Endothelial cell (in vitro differentiated cells): Measurements from ENCODE around the gene ATF6B. TPM values are rescaled to one million over a fixed set of nuclear protein-coding genes. Genes with fewer than 3 reads are reported as not detected.

ENCODE experiments used
- DNase-seq: peaks from one replicate; pipeline ENCODE4 v3.0.0; 2021; ENCODE audit warnings: low spot score
- H3K27ac Mint-ChIP-seq: one replicate; pipeline ENCODE4 v1.8.0; 2021; ENCODE audit warnings: mixed read lengths, inconsistent platforms; ENCODE audit not compliant: unreplicated experiment
- H3K27me3 Mint-ChIP-seq: one replicate; pipeline ENCODE4 v1.8.0; 2021; ENCODE audit warnings: mild to moderate bottlenecking, moderate library complexity, mixed read lengths, inconsistent platforms; ENCODE audit not compliant: unreplicated experiment
- H3K36me3 Mint-ChIP-seq: one replicate; pipeline ENCODE4 v1.8.0; 2021; ENCODE audit warnings: mild to moderate bottlenecking, low read depth, mixed read lengths, inconsistent platforms; ENCODE audit not compliant: unreplicated experiment
- H3K4me1 Mint-ChIP-seq: one replicate; pipeline ENCODE4 v1.8.0; 2021; ENCODE audit warnings: mild to moderate bottlenecking, mixed read lengths, inconsistent platforms; ENCODE audit not compliant: unreplicated experiment
- H3K4me3 Mint-ChIP-seq: one replicate; pipeline ENCODE4 v1.8.0; 2021; ENCODE audit warnings: mild to moderate bottlenecking, mixed read lengths, inconsistent platforms; ENCODE audit not compliant: unreplicated experiment
- H3K9me3 Mint-ChIP-seq: one replicate; pipeline ENCODE4 v1.8.0; 2021; ENCODE audit warnings: mixed read lengths, inconsistent platforms; ENCODE audit not compliant: unreplicated experiment
- CTCF ChIP-seq: fragments of 200-600 bp; sonication (generic); IDR thresholded peaks from one replicate; pipeline ENCODE4 v1.5.0; 2021; ENCODE audit warnings: antibody characterized with exemption; ENCODE audit not compliant: unreplicated experiment
- total RNA-seq: library from RNA; stranded (reverse); fragmentation: NEBNext Ultra II Directional; extraction: Animal tissue kit (Norgen Biotek cat#: 25700); gene quantifications from one replicate; pipeline ENCODE4 v1.2.1, GENCODE V29; 2021; ENCODE audit not compliant: unreplicated experiment

Gene ATF6B
- total RNA-seq, 1 donor from 2014 or later: 72.9 TPM

- Mint-ChIP-seq H3K4me3 (peak within 1 kb of the TSS; percentile 99), H3K9me3 (no peaks in the 10 kb centered on the region), H3K27me3 (peaks cover 13% of the 10 kb centered on the region), H3K36me3 (peaks cover 17% of the 10 kb centered on the region), H3K27ac (peak within 1 kb of the TSS; percentile 94), H3K4me1 (peaks cover 38% of the 10 kb centered on the region)
- DNase-seq: peak; percentile 83
- TF ChIP-seq CTCF: no peak
These were observed 25.8 kb upstream of the ATF6B start, which contains the start of gene PPT2 for GRCh38 chr6:32153564-32154513. TSS of gene PPT2 (plus strand) at chr6:32154141. CDS start at chr6:32154595, 454 bp downstream.

- Mint-ChIP-seq H3K9me3 (no peaks in the 10 kb centered on the region), H3K4me1 (peaks cover 43% of the 10 kb centered on the region), H3K27ac (peak overlapping the region; percentile 76), H3K4me3 (peak overlapping the region; percentile 99), H3K27me3 (peaks cover 18% of the 10 kb centered on the region), H3K36me3 (peaks cover 17% of the 10 kb centered on the region)
- DNase-seq: no peak
- TF ChIP-seq CTCF: no peak
These were observed 24.9 kb upstream of the ATF6B start for GRCh38 chr6:32152769-32153563.

GRCh38 chr6:32151863-32152768, 24.1 kb upstream of the ATF6B start, which contains the start of gene PRRT1:
TSS of gene PRRT1 (minus strand) at chr6:32151939. CDS start at chr6:32151827, 112 bp downstream.
- DNase-seq: no peak
- no peak for TF ChIP-seq CTCF
- H3K27ac Mint-ChIP-seq: peak within 1 kb of the TSS; percentile 76
- peaks cover 45% of the 10 kb centered on the region for H3K4me1 Mint-ChIP-seq
- H3K4me3 Mint-ChIP-seq: peak within 1 kb of the TSS; percentile 99
- peaks cover 10% of the 10 kb centered on the region for H3K36me3 Mint-ChIP-seq
- peaks cover 18% of the 10 kb centered on the region for H3K27me3 Mint-ChIP-seq
- no peaks in the 10 kb centered on the region for H3K9me3 Mint-ChIP-seq

- Mint-ChIP-seq H3K4me1 (peaks cover 45% of the 10 kb centered on the region), H3K27me3 (peaks cover 19% of the 10 kb centered on the region), H3K9me3 (no peaks in the 10 kb centered on the region), H3K36me3 (peaks cover 10% of the 10 kb centered on the region), H3K4me3 (peak overlapping the region; percentile 71), H3K27ac (peak overlapping the region; percentile 61)
- no peak for TF ChIP-seq CTCF
- DNase-seq: no peak
These were observed 23.3 kb upstream of the ATF6B start for GRCh38 chr6:32151181-32151862.
